Neural progenitor cell (in vitro differentiated cells): ENCODE measurements around the gene EPHB4. TPM values are rescaled to one million over a fixed set of nuclear protein-coding genes. Genes with fewer than 3 reads are reported as not detected.

Experiments used
- DNase-seq: peaks from one replicate; pipeline ENCODE4 v3.0.0-alpha.2; 2016; ENCODE audit warnings: low spot score
- H2AFZ ChIP-seq: fragments of 200-600 bp; sonication (generic); replicated peaks from 2 replicates; pipeline ENCODE4 v1.6.1; 2016; ENCODE audit warnings: antibody characterized with exemption
- H3F3A ChIP-seq: fragments of 200-600 bp; sonication (generic); 2 replicates; pipeline ENCODE4 v1.6.1; 2016; ENCODE audit warnings: antibody characterized with exemption, low read depth
- H3K27ac ChIP-seq: fragments of 200-600 bp; sonication (generic); 2 replicates; pipeline ENCODE4 v1.5.1; 2016; ENCODE audit warnings: mild to moderate bottlenecking
- H3K27me3 ChIP-seq: fragments of 200-600 bp; sonication (generic); 2 replicates; pipeline ENCODE4 v1.6.1; 2016; ENCODE audit warnings: mild to moderate bottlenecking, moderate library complexity
- H3K36me3 ChIP-seq: fragments of 200-600 bp; sonication (generic); 2 replicates; pipeline ENCODE4 v1.5.1; 2016
- H3K4me1 ChIP-seq: fragments of 200-600 bp; sonication (generic); 2 replicates; pipeline ENCODE4 v1.6.1; 2016; ENCODE audit warnings: mixed run types
- H3K4me2 ChIP-seq: fragments of 200-600 bp; sonication (generic); 2 replicates; pipeline ENCODE4 v1.6.1; 2016
- H3K4me3 ChIP-seq: fragments of 200-600 bp; sonication (generic); 2 replicates; pipeline ENCODE4 v1.5.1; 2016
- H3K79me2 ChIP-seq: fragments of 200-600 bp; sonication (generic); 2 replicates; pipeline ENCODE4 v1.6.1; 2016; ENCODE audit warnings: low read depth
- H3K9ac ChIP-seq: fragments of 200-600 bp; sonication (generic); 2 replicates; pipeline ENCODE4 v1.6.1; 2016
- H3K9me3 ChIP-seq: fragments of 200-600 bp; sonication (generic); 2 replicates; pipeline ENCODE4 v1.5.1; 2016; ENCODE audit warnings: low read depth
- H4K20me1 ChIP-seq: fragments of 200-600 bp; sonication (generic); 2 replicates; pipeline ENCODE4 v1.6.1; 2016; ENCODE audit warnings: low read depth
- H3K27ac Mint-ChIP-seq: 3 replicates; pipeline ENCODE4 v1.8.0; 2021; ENCODE audit warnings: mixed read lengths
- H3K27me3 Mint-ChIP-seq: 2 replicates; pipeline ENCODE4 v1.8.0; 2022; ENCODE audit warnings: low read depth, mild to moderate bottlenecking, inconsistent platforms, moderate library complexity, mixed read lengths; ENCODE audit not compliant: insufficient read depth
- H3K36me3 Mint-ChIP-seq: 3 replicates; pipeline ENCODE4 v1.8.0; 2021; ENCODE audit warnings: mixed read lengths
- H3K4me1 Mint-ChIP-seq: 3 replicates; pipeline ENCODE4 v1.8.0; 2021; ENCODE audit warnings: mixed read lengths
- H3K4me3 Mint-ChIP-seq: 3 replicates; pipeline ENCODE4 v1.8.0; 2021; ENCODE audit warnings: mild to moderate bottlenecking, moderate library complexity, mixed read lengths
- H3K9me3 Mint-ChIP-seq: 3 replicates; pipeline ENCODE4 v1.8.0; 2020; ENCODE audit warnings: mixed read lengths
- EZH2 ChIP-seq: fragments of 200-600 bp; sonication (generic); IDR thresholded peaks from 2 replicates; pipeline ENCODE4 v1.6.1; 2017; ENCODE audit warnings: antibody characterized with exemption, mild to moderate bottlenecking, moderate library complexity
- EZH2phosphoT487 ChIP-seq: fragments of 200-600 bp; sonication (generic); IDR thresholded peaks from 2 replicates; pipeline ENCODE4 v1.6.1; 2017; ENCODE audit warnings: antibody characterized with exemption
- total RNA-seq: library from RNA; depleted of rRNA; stranded (reverse); fragments of >200 nt; gene quantifications from 2 replicates; pipeline ENCODE4 v1.2.3, GENCODE V29; 2015; ENCODE audit warnings: low replicate concordance
- TF ChIP-seq, protein P1 (sequence below): fragments of 200-600 bp; sonication (generic); IDR thresholded peaks from 2 replicates; pipeline ENCODE4 v1.5.1; 2017; ENCODE audit warnings: antibody characterized with exemption, mild to moderate bottlenecking

The EPHB4 gene
- total RNA-seq, 1 donor from 2014 or later = 66.5 TPM

DNA sequence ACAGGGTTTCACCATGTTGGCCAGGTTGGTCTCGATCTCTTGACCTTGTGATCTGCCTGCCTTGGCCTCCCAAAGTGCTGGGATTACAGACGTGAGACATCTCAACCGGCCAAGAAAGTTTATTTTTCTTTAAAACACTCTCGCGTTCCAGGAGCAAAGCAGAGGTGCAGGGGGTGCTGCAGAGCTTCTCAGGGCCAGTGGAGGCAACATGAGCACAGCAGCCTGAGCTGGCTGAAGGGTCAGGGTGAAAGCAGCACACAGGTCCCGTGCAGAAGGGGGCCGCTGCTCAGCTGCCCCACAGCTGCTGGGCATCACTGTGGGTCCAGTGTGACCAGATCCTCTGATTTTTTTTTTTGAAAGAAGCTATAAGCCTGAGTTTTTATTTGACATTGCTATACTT, 46.1 kb downstream of the EPHB4 start:
- H3K4me1 Mint-ChIP-seq = peaks cover 4% of the 10 kb centered on the region
- Histone ChIP-seq H3K36me3 (no peaks in the 10 kb centered on the region), H3K27ac (no peak overlapping the region), H3K4me1 (no peaks in the 10 kb centered on the region), H3K27me3 (no peaks in the 10 kb centered on the region), H3K79me2 (no peaks in the 10 kb centered on the region), H3K9ac (no peak overlapping the region), H3K4me3 (no peak overlapping the region), H3K4me2 (no peak overlapping the region), H2AFZ (no peak overlapping the region), H3K9me3 (no peaks in the 10 kb centered on the region), H3F3A (no peaks in the 10 kb centered on the region), H4K20me1 (no peaks in the 10 kb centered on the region)
- DNase-seq = no peak
- H3K36me3 Mint-ChIP-seq = no peaks in the 10 kb centered on the region
- no peak overlapping the region for H3K4me3 Mint-ChIP-seq
- H3K27ac Mint-ChIP-seq = no peak overlapping the region
- TF ChIP-seq EZH2phosphoT487 (no peak), EZH2 (no peak)
- TF ChIP-seq, protein P1, sequence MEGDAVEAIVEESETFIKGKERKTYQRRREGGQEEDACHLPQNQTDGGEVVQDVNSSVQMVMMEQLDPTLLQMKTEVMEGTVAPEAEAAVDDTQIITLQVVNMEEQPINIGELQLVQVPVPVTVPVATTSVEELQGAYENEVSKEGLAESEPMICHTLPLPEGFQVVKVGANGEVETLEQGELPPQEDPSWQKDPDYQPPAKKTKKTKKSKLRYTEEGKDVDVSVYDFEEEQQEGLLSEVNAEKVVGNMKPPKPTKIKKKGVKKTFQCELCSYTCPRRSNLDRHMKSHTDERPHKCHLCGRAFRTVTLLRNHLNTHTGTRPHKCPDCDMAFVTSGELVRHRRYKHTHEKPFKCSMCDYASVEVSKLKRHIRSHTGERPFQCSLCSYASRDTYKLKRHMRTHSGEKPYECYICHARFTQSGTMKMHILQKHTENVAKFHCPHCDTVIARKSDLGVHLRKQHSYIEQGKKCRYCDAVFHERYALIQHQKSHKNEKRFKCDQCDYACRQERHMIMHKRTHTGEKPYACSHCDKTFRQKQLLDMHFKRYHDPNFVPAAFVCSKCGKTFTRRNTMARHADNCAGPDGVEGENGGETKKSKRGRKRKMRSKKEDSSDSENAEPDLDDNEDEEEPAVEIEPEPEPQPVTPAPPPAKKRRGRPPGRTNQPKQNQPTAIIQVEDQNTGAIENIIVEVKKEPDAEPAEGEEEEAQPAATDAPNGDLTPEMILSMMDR = no peak
- H3K27me3 Mint-ChIP-seq = peaks cover 11% of the 10 kb centered on the region
- peaks cover 13% of the 10 kb centered on the region for H3K9me3 Mint-ChIP-seq

DNA sequence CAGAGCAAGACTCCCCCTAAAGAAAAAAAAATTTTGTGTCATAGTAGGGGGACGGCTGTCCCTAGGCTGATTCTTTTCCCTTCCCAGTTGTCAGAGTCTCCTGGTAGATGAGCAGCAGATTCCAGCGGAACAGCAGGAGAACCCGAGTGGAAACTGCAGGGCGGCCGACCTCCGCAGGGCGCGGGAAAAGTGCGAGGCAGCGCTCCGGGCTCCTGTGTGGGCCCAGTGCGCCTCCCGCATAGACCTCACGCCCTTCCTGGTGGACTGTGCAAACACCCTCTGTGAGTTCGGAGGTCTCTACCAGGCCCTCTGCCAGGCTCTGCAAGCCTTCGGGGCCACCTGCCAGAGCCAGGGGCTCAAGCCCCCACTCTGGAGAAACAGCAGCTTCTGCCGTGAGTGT, 48.0 kb downstream of the EPHB4 start:
- Histone ChIP-seq H3K27ac (no peak overlapping the region), H3F3A (no peaks in the 10 kb centered on the region), H2AFZ (no peak overlapping the region), H3K27me3 (no peaks in the 10 kb centered on the region), H3K9ac (no peak overlapping the region), H3K9me3 (no peaks in the 10 kb centered on the region), H4K20me1 (no peaks in the 10 kb centered on the region), H3K36me3 (no peaks in the 10 kb centered on the region), H3K4me1 (no peaks in the 10 kb centered on the region), H3K4me2 (no peak overlapping the region), H3K79me2 (no peaks in the 10 kb centered on the region), H3K4me3 (no peak overlapping the region)
- peak; percentile 36 for DNase-seq
- H3K27ac Mint-ChIP-seq = no peak overlapping the region
- H3K9me3 Mint-ChIP-seq = peaks cover 8% of the 10 kb centered on the region
- H3K4me3 Mint-ChIP-seq = no peak overlapping the region
- peaks cover 5% of the 10 kb centered on the region for H3K27me3 Mint-ChIP-seq
- TF ChIP-seq EZH2phosphoT487 (no peak), EZH2 (no peak)
- TF ChIP-seq, protein P1 = no peak
- peaks cover 2% of the 10 kb centered on the region for H3K4me1 Mint-ChIP-seq
- no peaks in the 10 kb centered on the region for H3K36me3 Mint-ChIP-seq

DNA sequence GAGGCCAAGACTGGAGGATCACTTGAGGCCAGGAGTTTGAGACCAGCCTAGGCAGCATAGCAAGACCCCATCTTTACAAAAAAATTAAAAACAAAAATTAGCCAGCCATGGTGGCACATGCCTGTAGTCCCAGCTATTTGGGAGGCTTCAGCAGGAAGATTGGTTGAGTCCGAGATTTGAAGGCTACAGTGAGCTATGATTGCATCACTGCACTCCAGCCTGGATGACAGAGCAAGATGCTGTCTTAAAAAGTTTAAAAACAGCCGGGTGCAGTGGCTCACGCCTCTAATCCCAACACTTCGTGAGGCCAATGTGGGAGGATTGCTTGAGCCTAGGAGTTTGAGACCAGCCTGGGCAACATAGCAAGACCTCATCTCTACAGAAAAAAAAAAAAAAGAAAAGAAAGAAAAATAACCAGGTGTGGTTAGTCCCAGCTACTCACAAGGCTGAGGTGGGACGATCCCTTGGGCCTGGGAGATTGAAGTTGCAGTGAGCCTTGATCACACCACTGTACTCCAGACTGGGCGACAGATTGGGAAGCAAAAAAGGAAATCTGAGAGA, 49.2 kb downstream of the EPHB4 start:
- H3K27ac Mint-ChIP-seq = no peak overlapping the region
- H3K9me3 Mint-ChIP-seq = peaks cover 3% of the 10 kb centered on the region
- Histone ChIP-seq H3K27me3 (no peaks in the 10 kb centered on the region), H3K27ac (no peak overlapping the region), H3K79me2 (no peaks in the 10 kb centered on the region), H3K9ac (no peak overlapping the region), H3K36me3 (no peaks in the 10 kb centered on the region), H3K4me1 (no peaks in the 10 kb centered on the region), H4K20me1 (no peaks in the 10 kb centered on the region), H2AFZ (no peak overlapping the region), H3K4me3 (no peak overlapping the region), H3F3A (no peaks in the 10 kb centered on the region), H3K9me3 (no peaks in the 10 kb centered on the region), H3K4me2 (no peak overlapping the region)
- H3K36me3 Mint-ChIP-seq = no peaks in the 10 kb centered on the region
- TF ChIP-seq EZH2phosphoT487 (no peak), EZH2 (no peak)
- TF ChIP-seq, protein P1 = no peak
- peak overlapping the region; percentile 27 for H3K4me3 Mint-ChIP-seq
- H3K27me3 Mint-ChIP-seq = peaks cover 2% of the 10 kb centered on the region
- H3K4me1 Mint-ChIP-seq = peaks cover 2% of the 10 kb centered on the region
- DNase-seq = no peak
